Spinal cord (tissue), 10 donors: ENCODE data around the gene WAS. TPM values are rescaled to one million over a fixed set of nuclear protein-coding genes. Genes with fewer than 3 reads are reported as not detected.
A peak's percentile ranks its signal among the peaks of the same experiment; 100 is the strongest.

Experiments
- DNase-seq, 6 donors: peaks; one replicate each; pipeline versions ENCODE4 v3.0.0 to v3.0.0-alpha.2; 2013 to 2015; ENCODE audit warnings: low spot score in 6 of 6, low read depth in 4 of 6
- H3K27ac ChIP-seq: one replicate; pipeline ENCODE4 v1.5.1; 2013; ENCODE audit warnings: low read depth, low read length, control low read depth
- H3K27me3 ChIP-seq: one replicate; pipeline ENCODE4 v1.6.1; 2013; ENCODE audit warnings: low read length; ENCODE audit not compliant: control insufficient read depth, insufficient read depth
- H3K36me3 ChIP-seq: one replicate; pipeline ENCODE4 v1.6.1; 2013; ENCODE audit warnings: low read length; ENCODE audit not compliant: control insufficient read depth, insufficient read depth
- H3K4me1 ChIP-seq: one replicate; pipeline ENCODE4 v1.6.1; 2013; ENCODE audit warnings: low read length; ENCODE audit not compliant: control insufficient read depth, insufficient read depth
- H3K4me3 ChIP-seq: one replicate; pipeline ENCODE4 v1.5.1; 2013; ENCODE audit warnings: low read depth, low read length, control low read depth
- H3K9me3 ChIP-seq: one replicate; pipeline ENCODE4 v1.6.1; 2013; ENCODE audit warnings: low read length; ENCODE audit not compliant: control insufficient read depth, insufficient read depth
- WGBS: methylation state at CpG from one replicate; pipeline ENCODE4 v1.1.5; 2013; ENCODE audit warnings: missing lambda C conversion rate; ENCODE audit not compliant: insufficient coverage; 5-methylcytosine and 5-hydroxymethylcytosine counted together
- polyA plus RNA-seq, 2 donors: library from polyadenylated mRNA; unstranded; fragments of 120-200 nt; gene quantifications; one replicate each; pipeline ENCODE4 v1.2.1, GENCODE V29; 2013; ENCODE audit not compliant: insufficient read length in 2 of 2
- total RNA-seq, 2 donors: library from RNA; depleted of rRNA in 1 of 2; stranded (reverse); fragments of 120-200 nt in 1 of 2; fragments of >200 nt in 1 of 2; gene quantifications; one replicate each; pipeline versions ENCODE4 v1.2.3 to v1.2.4, GENCODE V29; 2013 to 2014
- donor health status: healthy.

WAS gene
- total and polyA plus RNA-seq, 4 donors = 3.1 to 7.1 (median 5.3) TPM

GRCh38 chrX:48719958-48720357 is 36.4 kb downstream of the WAS start:
- Histone ChIP-seq H3K4me1 (no peaks in the 10 kb centered on the region), H3K9me3 (no peaks in the 10 kb centered on the region), H3K27me3 (no peaks in the 10 kb centered on the region), H3K27ac (no peak overlapping the region), H3K36me3 (no peaks in the 10 kb centered on the region), H3K4me3 (no peak overlapping the region)
- WGBS = 70% methylated on average over 2 of the region's 2 CpGs
- no peak for DNase-seq

DNA sequence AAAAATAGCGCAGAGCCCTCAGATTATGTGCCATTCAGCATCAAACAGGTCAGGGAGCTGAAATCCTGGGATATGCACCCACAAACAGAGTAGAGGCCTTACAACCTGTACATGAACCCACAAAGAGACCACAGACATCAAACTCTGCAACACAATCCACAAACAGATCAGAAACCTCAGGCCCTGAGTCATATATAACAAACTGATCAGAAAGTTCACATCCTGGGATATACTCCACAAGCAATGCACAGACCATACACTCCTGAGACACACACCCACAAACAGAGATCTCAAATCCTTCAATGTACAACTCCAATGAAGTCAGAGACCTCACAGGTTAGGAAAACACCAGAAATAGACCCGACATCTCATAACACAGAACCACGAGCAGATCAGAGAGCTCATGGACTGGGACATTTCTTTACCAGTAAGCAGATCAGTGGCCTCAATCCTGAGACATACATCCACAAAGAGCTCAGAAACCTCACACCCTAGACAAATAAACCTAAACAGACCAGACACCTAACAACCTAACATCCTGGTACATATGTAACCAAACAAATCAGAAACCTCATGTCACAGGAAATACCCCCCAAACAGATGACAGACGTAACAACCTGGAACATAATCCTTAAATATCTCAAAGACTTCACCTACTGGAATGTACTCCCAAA is 37.1 kb downstream of the WAS start:
- 66% methylated on average over 4 of the region's 4 CpGs for WGBS
- Histone ChIP-seq H3K4me3 (no peak overlapping the region), H3K36me3 (no peaks in the 10 kb centered on the region), H3K9me3 (no peaks in the 10 kb centered on the region), H3K27me3 (no peaks in the 10 kb centered on the region), H3K4me1 (no peaks in the 10 kb centered on the region), H3K27ac (no peak overlapping the region)
- no peak for DNase-seq

DNA sequence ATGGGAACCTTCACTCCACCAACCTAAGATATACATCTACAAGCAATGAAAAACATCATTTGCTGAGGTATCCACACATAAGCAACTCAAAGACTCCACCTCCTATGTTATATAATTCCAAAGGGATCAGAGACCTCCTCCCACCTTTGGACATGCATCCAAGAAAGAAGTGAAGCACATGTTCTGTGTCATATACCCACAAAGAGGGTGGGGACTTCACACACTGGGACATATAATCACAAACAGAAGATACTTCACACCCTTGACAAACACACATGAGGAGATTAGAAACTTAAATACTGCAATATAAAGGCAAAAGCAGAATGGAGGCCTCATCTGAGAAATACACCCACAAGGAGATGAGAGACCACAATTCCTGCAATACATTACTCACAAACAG is 38.3 kb downstream of the WAS start:
- Histone ChIP-seq H3K27ac (no peak overlapping the region), H3K4me3 (no peak overlapping the region), H3K9me3 (no peaks in the 10 kb centered on the region), H3K36me3 (no peaks in the 10 kb centered on the region), H3K4me1 (no peaks in the 10 kb centered on the region), H3K27me3 (no peaks in the 10 kb centered on the region)
- DNase-seq = no peak

DNA sequence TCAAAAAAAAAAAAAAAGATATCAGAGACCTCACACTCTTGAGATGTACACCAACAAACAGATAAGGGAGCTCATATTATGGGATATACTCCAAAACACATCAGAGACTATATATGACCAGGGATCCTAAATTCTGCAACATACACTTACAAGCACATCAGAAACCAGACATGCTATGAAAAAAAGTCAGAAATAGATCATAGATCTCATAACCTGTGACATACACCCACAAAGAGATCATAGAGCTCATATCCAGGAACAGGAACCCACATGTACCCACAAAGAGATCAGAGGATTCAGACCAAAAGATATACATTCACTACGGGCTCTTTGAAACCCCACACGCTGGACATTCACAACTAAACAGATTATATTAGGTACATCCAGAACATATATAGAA is 43.0 kb downstream of the WAS start:
- Histone ChIP-seq H3K27me3 (no peaks in the 10 kb centered on the region), H3K4me3 (no peak overlapping the region), H3K36me3 (no peaks in the 10 kb centered on the region), H3K4me1 (no peaks in the 10 kb centered on the region), H3K27ac (no peak overlapping the region), H3K9me3 (no peaks in the 10 kb centered on the region)
- no peak for DNase-seq
- no CpG with 5 or more reads among the region's 2 CpGs for WGBS

DNA sequence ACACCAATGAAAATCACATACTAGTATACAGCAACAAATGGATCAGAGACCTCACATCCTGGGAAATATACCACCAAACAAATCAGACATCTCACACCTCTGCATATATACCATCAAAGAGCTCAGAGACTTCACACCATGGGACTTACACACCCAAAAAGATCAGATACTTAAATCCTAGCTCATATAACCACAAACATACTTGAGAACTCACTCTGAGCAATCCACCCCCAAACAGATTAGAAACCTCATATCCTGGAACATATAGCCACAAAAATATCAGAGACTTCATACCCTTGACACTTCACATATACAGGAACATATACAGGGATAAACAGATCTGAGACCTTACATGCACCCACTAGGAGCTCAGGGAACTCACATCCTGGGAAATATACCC is 45.1 kb downstream of the WAS start:
- H3K27ac ChIP-seq = no peak overlapping the region

GRCh38 chrX:48736303-48736702 is 52.7 kb downstream of the WAS start:
- peak overlapping the region; percentile 70 for H3K4me3 ChIP-seq
- H3K36me3 ChIP-seq = peaks cover 3% of the 10 kb centered on the region
- H3K9me3 ChIP-seq = no peaks in the 10 kb centered on the region
- peak in 1 of 6 donors; percentile 1 for DNase-seq
- H3K27ac ChIP-seq = no peak overlapping the region
- no peaks in the 10 kb centered on the region for H3K27me3 ChIP-seq
- WGBS = 75% methylated on average over 1 of the region's 1 CpG
- H3K4me1 ChIP-seq = peaks cover 11% of the 10 kb centered on the region

More for the DNA sequence above, 45.1 kb downstream of the WAS start:
- no peak overlapping the region for H3K4me3 ChIP-seq
- H3K36me3 ChIP-seq = peaks cover 3% of the 10 kb centered on the region
- H3K4me1 ChIP-seq = no peaks in the 10 kb centered on the region
- no peaks in the 10 kb centered on the region for H3K27me3 ChIP-seq
- no peak for DNase-seq
- H3K9me3 ChIP-seq = no peaks in the 10 kb centered on the region

DNA sequence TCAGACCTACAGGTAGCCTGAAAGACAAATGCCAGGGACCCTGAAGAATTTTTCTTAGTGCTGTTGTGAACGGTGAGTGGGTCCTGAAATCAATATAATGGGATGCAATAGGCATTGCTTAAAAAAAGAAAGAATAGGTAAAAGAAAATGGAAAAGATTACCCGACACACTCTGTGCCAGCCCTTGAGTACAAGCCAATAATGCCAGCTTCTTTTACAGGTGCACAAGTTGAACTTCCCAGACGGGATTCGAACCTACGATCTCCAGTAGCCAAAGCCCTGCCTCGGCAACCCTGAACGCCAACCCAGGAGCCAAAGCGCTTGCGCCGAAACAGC is 53.2 kb downstream of the WAS start:
- DNase-seq = no peak
- Histone ChIP-seq H3K9me3 (no peaks in the 10 kb centered on the region), H3K36me3 (peaks cover 3% of the 10 kb centered on the region), H3K4me3 (peak overlapping the region; percentile 70), H3K27ac (no peak overlapping the region), H3K4me1 (peaks cover 11% of the 10 kb centered on the region), H3K27me3 (no peaks in the 10 kb centered on the region)
- 30% methylated on average over 9 of the region's 10 CpGs for WGBS

- H3K27ac ChIP-seq = peak overlapping the region; percentile 98
- H3K4me3 ChIP-seq = peak overlapping the region; percentile 70
- DNase-seq = peak; percentile 81 to 99 (median 87)
- WGBS = 31% methylated on average over 48 of the region's 48 CpGs
- H3K9me3 ChIP-seq = no peaks in the 10 kb centered on the region
- H3K36me3 ChIP-seq = peaks cover 3% of the 10 kb centered on the region
- H3K4me1 ChIP-seq = peaks cover 11% of the 10 kb centered on the region
- H3K27me3 ChIP-seq = no peaks in the 10 kb centered on the region
Measured at GRCh38 chrX:48737213-48737938, 53.8 kb downstream of the WAS start.

- WGBS = 46% methylated on average over 5 of the region's 7 CpGs
- Histone ChIP-seq H3K9me3 (no peaks in the 10 kb centered on the region), H3K27me3 (no peaks in the 10 kb centered on the region), H3K4me1 (peaks cover 11% of the 10 kb centered on the region), H3K27ac (peak overlapping the region; percentile 98), H3K4me3 (peak overlapping the region; percentile 70), H3K36me3 (peaks cover 2% of the 10 kb centered on the region)
- peak in 3 of 6 donors; percentile 1 to 59 (median 3) for DNase-seq
Measured at GRCh38 chrX:48737940-48738339, 54.3 kb downstream of the WAS start.
